ENCODE results near the gene ADIPOR2. TPM values are rescaled to one million over a fixed set of nuclear protein-coding genes. Genes with fewer than 3 reads are reported as not detected.

ADIPOR2 gene
- total and polyA plus RNA-seq, 12 donors, result 18.5 to 47.7 (median 41.6) TPM

GRCh38 chr12:1767407-1768090 is 76.7 kb downstream of the ADIPOR2 start:
- H3K4me3 ChIP-seq, result no peak overlapping the region
- H3K27ac ChIP-seq, result no peak overlapping the region
- H3K36me3 ChIP-seq, result peaks cover 0 to 15% (median 0%) of the 10 kb centered on the region in 9 donors
- ATAC-seq (no peak), DNase-seq (no peak)
- H3K4me1 ChIP-seq, result peaks cover 0 to 2% (median 0%) of the 10 kb centered on the region in 9 donors
- H3K27me3 ChIP-seq, result no peaks in the 10 kb centered on the region
- 98 to 100% methylated on average over 1 of the region's 1 CpG for WGBS, 2 donors
- no peak for TF ChIP-seq CTCF (IDR thresholded peaks at IDR 0.05)
- no peaks in the 10 kb centered on the region for H3K9me3 ChIP-seq
- intact Hi-C loops (cut with DNase I), result loop anchor here in 1 of 10 donors (10.0 kb wide), 1 partner anchor 53 kb away; no protein-coding TSS in a partner anchor

- H3K27me3 ChIP-seq, result no peaks in the 10 kb centered on the region
- no peak for ATAC-seq
- H3K4me3 ChIP-seq, result no peak overlapping the region
- no peak overlapping the region for H3K27ac ChIP-seq
- intact Hi-C loops (cut with DNase I), result loop anchor here in 1 of 10 donors (10.0 kb wide), 1 partner anchor 54 kb away; no protein-coding TSS in a partner anchor
- H3K36me3 ChIP-seq, result peaks cover 0 to 25% (median 0%) of the 10 kb centered on the region in 9 donors
- 100% methylated on average over 1 of the region's 1 CpG for WGBS, 2 donors
- H3K4me1 ChIP-seq, result peaks cover 0 to 4% (median 0%) of the 10 kb centered on the region in 9 donors
- no peak for DNase-seq
- TF ChIP-seq CTCF (IDR thresholded peaks at IDR 0.05), result no peak
- no peaks in the 10 kb centered on the region for H3K9me3 ChIP-seq
Measured at GRCh38 chr12:1768615-1769014, 77.7 kb downstream of the ADIPOR2 start.

- peaks cover 0 to 13% (median 8%) of the 10 kb centered on the region in 9 donors for H3K4me1 ChIP-seq
- no peaks in the 10 kb centered on the region for H3K27me3 ChIP-seq
- ATAC-seq (no peak), DNase-seq (no peak)
- intact Hi-C loops (cut with DNase I), result loop anchor here in 3 of 10 donors (5.0 to 10.0 kb wide), 3 partner anchors 55 to 78 kb away; partner anchors contain the start of gene ADIPOR2 (in 1 of the 3)
- H3K9me3 ChIP-seq, result no peaks in the 10 kb centered on the region
- no peak for TF ChIP-seq CTCF (IDR thresholded peaks at IDR 0.05)
- WGBS, 2 donors, result 90 to 91% methylated on average over 8 of the region's 8 CpGs
- no peak overlapping the region for H3K27ac ChIP-seq
- peaks cover 0 to 30% (median 0%) of the 10 kb centered on the region in 9 donors for H3K36me3 ChIP-seq
- no peak overlapping the region for H3K4me3 ChIP-seq
Measured at GRCh38 chr12:1769809-1770494, 79.1 kb downstream of the ADIPOR2 start.

- H3K27me3 ChIP-seq, result no peaks in the 10 kb centered on the region
- H3K9me3 ChIP-seq, result no peaks in the 10 kb centered on the region
- intact Hi-C loops (cut with DNase I), result loop anchor here in 2 of 10 donors (5.0 kb wide), 2 partner anchors 67 to 82 kb away; partner anchors contain the start of gene ADIPOR2 (in 1 of the 2)
- no peak overlapping the region for H3K27ac ChIP-seq
- no peak overlapping the region for H3K4me3 ChIP-seq
- peaks cover 0 to 34% (median 0%) of the 10 kb centered on the region in 9 donors for H3K36me3 ChIP-seq
- no peak for TF ChIP-seq CTCF (IDR thresholded peaks at IDR 0.05)
- DNase-seq, result no peak
- WGBS, 2 donors, result 62 to 65% methylated on average over 4 of the region's 4 CpGs
- peaks cover 0 to 43% (median 26%) of the 10 kb centered on the region in 9 donors for H3K4me1 ChIP-seq
- ATAC-seq, result peak in 6 of 8 donors; percentile 34 to 72 (median 65)
Measured at GRCh38 chr12:1773937-1774655, 83.2 kb downstream of the ADIPOR2 start.
